Muscle layer of duodenum (tissue), 2 donors: ENCODE data around the gene G6PC3.
"Not testable (repeated sequence)": the region's sequence is repeated elsewhere in the genome, so short reads cannot be mapped to it uniquely, and the experiment has no call there.

Experiments
- H3K27ac ChIP-seq: one replicate; pipeline ENCODE4 v1.7.0; 2013; ENCODE audit warnings: mild to moderate bottlenecking, low read length
- H3K27me3 ChIP-seq: one replicate; pipeline ENCODE4 v1.7.0; 2013; ENCODE audit warnings: low read depth, mild to moderate bottlenecking, control low read depth, low read length
- H3K36me3 ChIP-seq, 2 donors: one replicate each; pipeline ENCODE4 v1.7.0; 2013; ENCODE audit warnings: low read length in 2 of 2, control low read depth in 1 of 2, mild to moderate bottlenecking in 1 of 2; ENCODE audit not compliant: insufficient read depth in 2 of 2, control insufficient read depth in 1 of 2
- H3K4me1 ChIP-seq, 2 donors: one replicate each; pipeline ENCODE4 v1.7.0; 2013; ENCODE audit warnings: low read length in 2 of 2, mild to moderate bottlenecking in 2 of 2, control low read depth in 1 of 2, moderate library complexity in 1 of 2; ENCODE audit not compliant: insufficient read depth in 2 of 2, control insufficient read depth in 1 of 2
- H3K4me3 ChIP-seq, 2 donors: one replicate each; pipeline ENCODE4 v1.7.0; 2013; ENCODE audit warnings: low read length in 2 of 2, low read depth in 1 of 2, mild to moderate bottlenecking in 1 of 2
- H3K9me3 ChIP-seq, 2 donors: one replicate each; pipeline ENCODE4 v1.7.0; 2013; ENCODE audit warnings: low read length in 2 of 2, control low read depth in 1 of 2, mild to moderate bottlenecking in 1 of 2; ENCODE audit not compliant: control insufficient read depth in 1 of 2
- donor health status: healthy.

Gene G6PC3

DNA sequence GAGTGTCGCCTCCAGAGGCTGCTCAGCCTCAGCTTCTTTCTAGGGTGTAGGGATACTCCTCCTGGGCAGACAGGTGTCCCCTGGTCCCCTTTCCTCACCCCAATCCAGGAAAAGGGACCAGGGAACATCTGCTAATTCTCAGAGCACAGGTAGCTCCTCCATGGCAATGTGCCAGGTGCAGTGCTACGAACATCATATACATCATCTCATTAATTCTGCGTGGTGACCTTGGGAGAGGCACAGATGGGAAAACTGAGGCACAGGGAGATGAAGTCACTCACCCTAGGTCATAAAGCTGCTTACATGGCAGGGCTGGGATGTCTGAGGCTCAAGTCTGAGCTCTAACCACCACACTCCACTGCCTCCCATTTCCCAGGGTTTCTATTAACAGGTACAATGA, 41.2 kb downstream of the G6PC3 start:
- peaks cover 22 to 80% of the 10 kb centered on the region in 2 donors for H3K4me1 ChIP-seq
- no peaks in the 10 kb centered on the region for H3K27me3 ChIP-seq
- H3K4me3 ChIP-seq, result peak overlapping the region in 1 of 2 donors; percentile 67
- H3K36me3 ChIP-seq, result peaks cover 5 to 7% of the 10 kb centered on the region in 2 donors
- H3K9me3 ChIP-seq, result no peaks in the 10 kb centered on the region
- no peak overlapping the region for H3K27ac ChIP-seq

DNA sequence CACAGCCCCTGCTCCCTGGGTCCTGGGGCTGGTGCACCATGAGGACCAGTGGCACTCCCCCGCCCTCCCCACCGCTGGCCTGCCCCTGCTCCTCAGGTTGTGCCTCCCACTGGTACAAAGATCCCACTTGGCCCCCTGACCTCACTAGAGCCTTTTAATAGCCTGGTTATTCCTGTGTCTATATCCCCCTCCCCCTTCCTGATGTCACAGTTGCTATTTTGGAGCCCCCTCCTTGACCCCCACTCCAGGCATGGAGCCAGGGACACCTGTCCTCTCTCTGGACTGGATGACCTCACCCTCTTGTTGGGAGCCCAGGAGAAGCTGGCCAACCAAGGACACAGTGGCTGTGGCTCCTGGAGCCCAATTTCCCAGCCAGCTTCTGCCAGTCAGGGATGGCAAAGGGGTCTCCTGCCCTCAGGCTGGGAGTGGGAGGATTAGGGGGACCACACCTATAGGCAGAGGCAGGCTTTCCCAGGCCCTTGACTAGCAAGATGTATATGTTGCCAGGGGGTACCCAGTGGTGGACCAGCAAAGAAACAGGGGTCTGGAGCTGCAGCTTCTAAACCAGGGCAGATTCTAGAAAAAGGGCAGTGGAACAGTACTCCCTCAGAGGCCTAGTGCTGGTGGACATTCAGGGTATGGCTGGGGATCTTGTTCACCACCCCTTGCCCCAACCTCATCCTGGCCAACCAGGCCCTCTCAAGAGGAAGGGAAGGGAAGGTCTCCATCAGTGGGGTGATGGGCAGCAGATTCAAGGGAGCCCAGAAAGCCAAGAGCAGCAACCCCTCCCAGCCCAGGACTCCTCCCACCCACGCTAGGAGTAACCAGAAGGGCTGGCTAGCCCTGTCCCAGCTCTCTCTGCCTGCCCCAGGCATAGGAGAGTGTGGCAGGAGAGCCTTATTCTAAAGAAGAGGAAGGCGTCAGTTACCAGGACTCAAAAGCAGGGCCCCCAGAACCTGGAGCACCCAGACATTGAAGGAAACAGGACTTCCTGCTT, 42.0 kb downstream of the G6PC3 start:
- Histone ChIP-seq H3K4me3 (no peak overlapping the region), H3K27me3 (no peaks in the 10 kb centered on the region), H3K36me3 (peaks cover 5 to 7% of the 10 kb centered on the region in 2 donors), H3K9me3 (no peaks in the 10 kb centered on the region), H3K27ac (no peak overlapping the region), H3K4me1 (peaks cover 22 to 71% of the 10 kb centered on the region in 2 donors)

DNA sequence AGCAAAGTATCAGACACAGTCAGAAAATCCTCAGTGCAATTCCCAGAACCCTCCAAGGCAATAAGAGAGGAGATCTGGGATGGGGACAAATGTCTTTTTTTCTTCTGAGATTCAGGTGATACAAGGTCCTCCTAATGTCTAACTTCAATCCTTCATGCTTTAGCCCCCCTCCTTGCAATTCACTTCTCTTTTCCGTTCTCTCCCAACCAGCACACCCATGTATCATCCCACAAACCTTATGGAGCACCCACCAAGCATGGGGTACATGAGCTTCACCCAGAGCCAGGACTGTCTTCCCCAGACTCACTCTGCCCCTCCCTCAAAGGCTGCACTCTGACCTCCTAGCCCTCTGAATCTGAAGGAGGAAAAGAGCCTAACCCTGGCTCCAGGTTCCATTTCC, 42.8 kb downstream of the G6PC3 start:
- no peaks in the 10 kb centered on the region for H3K27me3 ChIP-seq
- H3K4me1 ChIP-seq, result peaks cover 14 to 65% of the 10 kb centered on the region in 2 donors
- peaks cover 5 to 7% of the 10 kb centered on the region in 2 donors for H3K36me3 ChIP-seq
- H3K4me3 ChIP-seq, result no peak overlapping the region
- H3K9me3 ChIP-seq, result no peaks in the 10 kb centered on the region
- H3K27ac ChIP-seq, result no peak overlapping the region

DNA sequence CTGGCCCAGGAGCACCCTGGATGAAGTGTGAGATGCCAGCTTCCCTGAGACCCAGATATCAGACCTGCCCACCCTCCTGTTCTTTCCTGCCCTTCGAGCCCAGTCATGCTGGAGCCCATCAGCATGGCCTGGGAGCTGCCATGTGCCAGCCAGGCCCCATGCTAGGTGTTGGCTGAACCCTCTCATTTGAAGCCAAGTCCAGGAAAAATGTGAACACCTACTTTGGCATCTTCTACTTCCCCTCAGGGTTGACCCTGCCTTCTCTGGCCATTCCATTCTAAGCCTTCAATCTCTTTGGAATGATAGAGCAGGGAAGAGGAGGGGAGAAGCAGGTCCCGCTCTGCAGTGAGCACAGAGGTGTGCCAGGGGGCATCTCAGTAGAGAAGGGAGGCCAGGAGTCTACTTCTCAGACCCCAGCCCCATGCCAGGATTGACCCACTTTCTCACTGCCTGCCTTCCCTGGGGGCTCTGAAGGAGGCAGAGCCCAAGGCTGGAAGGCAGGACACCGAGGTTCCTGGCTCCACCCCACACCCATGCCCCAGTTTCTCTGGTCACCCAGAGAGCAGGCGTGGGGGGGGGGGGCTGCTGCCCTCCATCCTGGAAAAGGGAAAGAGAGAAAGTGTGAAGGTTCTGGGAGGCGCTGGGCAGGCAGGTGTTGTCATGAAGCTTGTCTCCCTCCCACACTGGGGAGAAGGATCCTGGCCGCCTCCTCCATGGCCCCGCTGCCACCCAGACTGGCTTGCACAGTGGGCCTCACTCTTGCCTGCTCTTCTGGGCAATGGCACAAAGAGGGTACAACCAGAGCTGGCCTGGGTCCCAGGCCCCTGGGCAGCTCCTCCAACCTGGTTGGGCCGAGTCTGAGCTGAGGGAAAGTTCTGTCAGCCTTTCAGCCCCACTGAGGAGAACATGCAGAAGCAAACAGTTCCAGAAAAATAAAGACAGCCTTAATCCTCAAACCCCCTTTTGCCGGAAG, 43.6 kb downstream of the G6PC3 start:
- H3K4me3 ChIP-seq, result no peak overlapping the region
- H3K27ac ChIP-seq, result no peak overlapping the region
- no peaks in the 10 kb centered on the region for H3K27me3 ChIP-seq
- H3K4me1 ChIP-seq, result peaks cover 9 to 65% of the 10 kb centered on the region in 2 donors
- H3K36me3 ChIP-seq, result peaks cover 5 to 7% of the 10 kb centered on the region in 2 donors
- H3K9me3 ChIP-seq, result no peaks in the 10 kb centered on the region

DNA sequence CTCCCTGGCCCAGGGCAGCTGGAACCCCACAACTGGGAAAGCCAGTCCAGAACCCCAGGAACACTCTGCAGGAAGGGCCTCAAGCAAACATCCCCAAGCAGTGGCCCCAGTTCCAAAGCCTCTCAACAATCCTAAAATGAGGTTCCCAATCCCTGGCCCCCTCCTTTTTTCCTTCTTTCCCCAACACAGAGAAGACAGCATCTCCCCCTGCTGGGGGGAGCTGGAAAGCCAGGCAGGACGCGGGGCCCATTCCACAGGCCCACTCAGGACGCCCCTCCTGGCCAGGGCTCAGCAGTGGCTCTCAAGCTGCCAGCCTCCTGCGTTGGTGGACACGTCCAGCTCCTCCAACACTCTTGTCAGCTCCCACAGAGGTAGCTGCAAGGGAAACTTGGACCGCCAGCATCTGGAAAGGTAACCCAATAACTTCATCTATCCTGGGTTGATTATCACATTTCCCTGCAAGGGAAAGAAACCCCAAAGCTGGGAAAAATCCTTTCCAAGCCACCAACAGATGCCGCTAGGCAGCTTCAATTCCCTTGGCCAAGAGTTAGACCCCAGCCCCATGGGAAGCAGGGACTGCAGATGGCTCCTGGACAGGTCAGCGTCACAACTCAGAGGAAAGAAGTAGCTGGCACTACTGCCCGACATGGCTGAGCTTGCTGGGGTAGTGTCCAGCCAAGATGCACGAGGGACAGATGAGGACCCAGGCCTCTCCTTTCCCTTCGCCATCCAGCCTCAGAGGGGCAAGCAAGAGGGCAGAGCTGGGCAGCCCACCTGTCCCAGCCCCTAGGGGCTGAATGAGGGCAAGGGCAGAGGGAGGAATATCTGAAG, 45.3 kb downstream of the G6PC3 start:
- Histone ChIP-seq H3K4me1 (peaks cover 0 to 50% of the 10 kb centered on the region in 2 donors), H3K27ac (no peak overlapping the region), H3K36me3 (peaks cover 5 to 7% of the 10 kb centered on the region in 2 donors), H3K9me3 (no peaks in the 10 kb centered on the region), H3K27me3 (no peaks in the 10 kb centered on the region), H3K4me3 (no peak overlapping the region)

DNA sequence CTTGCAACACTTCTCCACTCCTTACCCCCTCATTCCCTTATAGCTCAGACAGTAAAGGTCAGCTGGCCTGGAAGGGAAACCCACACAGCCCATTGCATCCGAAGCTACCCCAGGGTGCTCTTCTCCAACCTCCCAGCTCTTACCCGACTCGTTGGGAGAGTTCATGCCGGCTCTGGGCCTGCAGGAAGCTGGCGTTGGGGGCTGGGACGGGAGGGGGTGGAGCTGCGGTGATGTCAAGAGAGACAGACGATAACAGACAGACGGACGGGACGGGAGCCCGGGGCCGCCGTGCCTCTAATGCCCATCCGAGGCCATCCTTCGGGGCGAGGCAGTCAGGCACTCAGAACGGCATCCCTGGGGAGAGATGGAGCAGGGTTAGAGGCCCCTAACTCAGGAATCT, 46.8 kb downstream of the G6PC3 start:
- H3K27ac ChIP-seq, result no peak overlapping the region

DNA sequence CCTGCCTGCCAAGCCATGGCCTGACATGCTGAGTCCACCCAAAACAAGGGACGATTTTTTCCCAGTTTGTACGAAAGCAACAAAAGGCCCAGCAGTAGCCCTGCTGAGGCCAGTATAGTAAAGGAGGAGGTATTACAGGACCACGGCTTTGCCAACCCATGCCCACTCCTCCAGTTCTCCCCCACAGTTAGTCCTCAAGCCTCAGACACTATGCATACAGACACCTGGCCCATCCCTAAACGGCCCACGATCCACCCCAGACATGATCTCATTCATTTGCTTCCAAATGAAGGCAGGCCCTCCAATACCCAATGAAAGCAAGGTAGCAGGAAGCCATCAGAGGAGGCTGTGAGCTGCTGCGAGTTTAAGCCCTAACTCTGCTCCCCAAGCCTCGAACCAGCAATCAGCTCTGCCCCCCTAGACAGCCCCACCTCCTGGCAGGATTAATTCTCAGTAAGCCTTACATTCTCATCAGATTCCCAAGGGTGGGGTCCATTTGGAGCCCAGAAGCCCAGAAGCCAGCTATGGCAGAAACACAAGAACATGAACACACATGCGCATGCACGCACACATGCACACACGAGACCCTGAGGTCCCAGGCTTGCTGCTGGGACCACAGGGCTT, 48.0 kb downstream of the G6PC3 start:
- Histone ChIP-seq H3K4me1 (peaks cover 0 to 42% of the 10 kb centered on the region in 2 donors), H3K9me3 (no peaks in the 10 kb centered on the region), H3K4me3 (no peak overlapping the region), H3K27ac (no peak overlapping the region), H3K36me3 (peaks cover 5 to 7% of the 10 kb centered on the region in 2 donors), H3K27me3 (no peaks in the 10 kb centered on the region)

More for the DNA sequence above, 46.8 kb downstream of the G6PC3 start:
- Histone ChIP-seq H3K36me3 (peaks cover 5 to 7% of the 10 kb centered on the region in 2 donors), H3K9me3 (no peaks in the 10 kb centered on the region), H3K4me1 (peaks cover 0 to 50% of the 10 kb centered on the region in 2 donors), H3K27me3 (no peaks in the 10 kb centered on the region), H3K4me3 (no peak overlapping the region)

DNA sequence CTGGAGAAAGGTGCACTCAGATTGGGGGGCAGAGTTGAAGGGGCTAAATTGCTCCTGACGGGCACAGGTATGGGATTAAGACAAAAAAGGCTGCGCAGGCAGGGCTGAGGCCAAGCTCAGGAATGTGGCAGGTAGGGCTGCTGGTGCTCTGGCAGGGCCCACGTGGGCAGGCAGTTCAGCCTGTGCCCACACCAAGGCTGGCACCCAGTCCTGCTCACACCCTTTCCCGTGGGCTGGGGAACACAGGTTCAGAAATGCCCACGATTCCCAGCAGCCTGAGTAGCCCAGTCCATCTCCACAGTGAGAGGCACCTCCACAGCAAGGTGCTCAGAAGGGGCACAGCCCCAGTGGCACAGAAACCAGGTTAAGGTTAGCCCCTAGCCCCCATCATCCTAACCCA, 48.5 kb downstream of the G6PC3 start:
- Histone ChIP-seq H3K27ac (no peak overlapping the region), H3K4me3 (no peak overlapping the region), H3K27me3 (no peaks in the 10 kb centered on the region), H3K4me1 (peaks cover 0 to 43% of the 10 kb centered on the region in 2 donors), H3K36me3 (peaks cover 7 to 9% of the 10 kb centered on the region in 2 donors), H3K9me3 (no peaks in the 10 kb centered on the region)

DNA sequence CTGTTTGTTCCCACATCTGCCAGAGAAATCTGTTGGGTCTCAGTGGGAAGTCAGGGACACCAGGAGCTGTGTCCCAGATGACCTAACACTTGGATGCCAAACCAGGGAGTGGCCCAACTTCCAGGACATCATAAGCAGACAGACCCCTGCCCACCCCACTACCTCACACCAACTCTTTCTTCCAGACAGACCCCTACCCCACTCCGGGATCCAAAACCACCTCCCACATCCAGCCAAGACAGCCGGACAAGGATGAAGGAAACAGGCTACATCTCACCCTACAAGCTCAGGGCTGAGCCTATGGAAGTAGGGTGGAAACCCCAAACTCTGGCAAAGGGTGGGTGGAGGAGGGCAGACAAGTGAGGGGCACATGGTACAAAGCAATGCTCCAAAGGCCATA, 49.3 kb downstream of the G6PC3 start:
- H3K4me3 ChIP-seq, result no peak overlapping the region
- no peaks in the 10 kb centered on the region for H3K9me3 ChIP-seq
- peaks cover 0 to 48% of the 10 kb centered on the region in 2 donors for H3K4me1 ChIP-seq
- no peaks in the 10 kb centered on the region for H3K27me3 ChIP-seq
- H3K36me3 ChIP-seq, result peaks cover 4% of the 10 kb centered on the region in 2 donors
- H3K27ac ChIP-seq, result no peak overlapping the region

DNA sequence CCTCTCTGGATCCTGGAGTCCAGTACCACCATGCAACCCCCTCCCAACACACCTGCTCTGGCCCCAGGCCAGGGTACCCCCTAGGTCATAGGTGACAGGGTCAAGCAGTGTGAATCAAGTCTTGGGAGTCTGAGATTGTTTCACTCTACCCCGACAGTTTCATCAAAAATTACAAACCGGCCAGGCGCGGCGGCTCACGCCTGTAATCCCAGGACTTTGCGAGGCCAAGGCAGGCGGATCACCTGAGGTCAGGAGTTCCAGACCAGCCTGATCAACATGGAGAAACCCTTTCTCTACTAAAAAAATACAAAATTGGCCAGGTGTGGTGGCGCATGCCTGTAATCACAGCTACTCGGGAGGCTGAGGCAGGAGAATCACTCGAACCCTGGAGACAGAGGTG, 49.7 kb downstream of the G6PC3 start:
- H3K4me1 ChIP-seq, result peaks cover 0 to 45% of the 10 kb centered on the region in 2 donors

More for the DNA sequence above, 49.7 kb downstream of the G6PC3 start:
- H3K27me3 ChIP-seq, H3K9me3 ChIP-seq, H3K27ac ChIP-seq, H3K4me3 ChIP-seq, H3K36me3 ChIP-seq: not testable (repeated sequence)
